IPS-20b (cell line): ENCODE measurements around the gene TENM3.

Source experiments
- H3K27ac ChIP-seq: one replicate; pipeline ENCODE4 v1.5.1; 2013; ENCODE audit warnings: low read length
- H3K27me3 ChIP-seq: 2 replicates; pipeline ENCODE4 v1.6.1; 2013; ENCODE audit warnings: mild to moderate bottlenecking, low read length, inconsistent platforms; ENCODE audit not compliant: insufficient read depth
- H3K36me3 ChIP-seq: 2 replicates; pipeline ENCODE4 v1.6.1; 2013; ENCODE audit warnings: low read depth, mild to moderate bottlenecking, inconsistent platforms, low read length, moderate library complexity; ENCODE audit not compliant: insufficient read depth
- H3K4me1 ChIP-seq: 2 replicates; pipeline ENCODE4 v1.6.1; 2013; ENCODE audit warnings: mild to moderate bottlenecking, control low read depth, inconsistent platforms, low read length, moderate library complexity; ENCODE audit not compliant: insufficient read depth
- H3K4me3 ChIP-seq: 2 replicates; pipeline ENCODE4 v1.5.1; 2013; ENCODE audit warnings: mild to moderate bottlenecking, low read length, inconsistent platforms
- H3K9ac ChIP-seq: 2 replicates; pipeline ENCODE4 v1.6.1; 2013; ENCODE audit warnings: low read depth, mild to moderate bottlenecking, inconsistent platforms, low read length, moderate library complexity
- H3K9me3 ChIP-seq: 2 replicates; pipeline ENCODE4 v1.6.1; 2013; ENCODE audit warnings: mild to moderate bottlenecking, low read depth, low read length, inconsistent platforms; ENCODE audit not compliant: insufficient read depth

The TENM3 gene

GRCh38 chr4:182532441-182532840 lies 289.2 kb downstream of the TENM3 start:
- H3K9ac ChIP-seq, result no peak overlapping the region
- no peak overlapping the region for H3K27ac ChIP-seq
- no peaks in the 10 kb centered on the region for H3K9me3 ChIP-seq
- H3K27me3 ChIP-seq, result no peaks in the 10 kb centered on the region
- no peaks in the 10 kb centered on the region for H3K36me3 ChIP-seq
- peaks cover 30% of the 10 kb centered on the region for H3K4me1 ChIP-seq
- no peak overlapping the region for H3K4me3 ChIP-seq

GRCh38 chr4:182533964-182534363 lies 290.8 kb downstream of the TENM3 start:
- Histone ChIP-seq H3K4me1 (peaks cover 44% of the 10 kb centered on the region), H3K36me3 (no peaks in the 10 kb centered on the region), H3K9me3 (no peaks in the 10 kb centered on the region), H3K27me3 (no peaks in the 10 kb centered on the region), H3K4me3 (no peak overlapping the region), H3K27ac (no peak overlapping the region), H3K9ac (no peak overlapping the region)

GRCh38 chr4:182536221-182536811 lies 293.1 kb downstream of the TENM3 start:
- peaks cover 30% of the 10 kb centered on the region for H3K4me1 ChIP-seq
- H3K9ac ChIP-seq, result peak overlapping the region; percentile 25; the same call in 1 of the 2 replicates
- H3K4me3 ChIP-seq, result peak overlapping the region; percentile 23; the same call in 1 of the 2 replicates
- H3K27me3 ChIP-seq, result no peaks in the 10 kb centered on the region
- H3K27ac ChIP-seq, result peak overlapping the region; percentile 44
- no peaks in the 10 kb centered on the region for H3K9me3 ChIP-seq
- H3K36me3 ChIP-seq, result no peaks in the 10 kb centered on the region

- Histone ChIP-seq H3K36me3 (no peaks in the 10 kb centered on the region), H3K9ac (peak overlapping the region; percentile 9; the same call in 1 of the 2 replicates), H3K27ac (peak overlapping the region; percentile 34), H3K27me3 (no peaks in the 10 kb centered on the region), H3K9me3 (no peaks in the 10 kb centered on the region), H3K4me3 (peak overlapping the region; percentile 23; the same call in 1 of the 2 replicates), H3K4me1 (peaks cover 30% of the 10 kb centered on the region)
Measured at GRCh38 chr4:182537031-182537795, 294.0 kb downstream of the TENM3 start.

GRCh38 chr4:182538031-182538430 lies 294.8 kb downstream of the TENM3 start:
- H3K4me3 ChIP-seq, result no peak overlapping the region
- no peak overlapping the region for H3K9ac ChIP-seq
- H3K27me3 ChIP-seq, result no peaks in the 10 kb centered on the region
- H3K4me1 ChIP-seq, result peaks cover 30% of the 10 kb centered on the region
- no peaks in the 10 kb centered on the region for H3K9me3 ChIP-seq
- H3K27ac ChIP-seq, result no peak overlapping the region
- no peaks in the 10 kb centered on the region for H3K36me3 ChIP-seq

- Histone ChIP-seq H3K4me3 (no peak overlapping the region), H3K9ac (no peak overlapping the region), H3K9me3 (no peaks in the 10 kb centered on the region), H3K27ac (no peak overlapping the region), H3K4me1 (peaks cover 26% of the 10 kb centered on the region), H3K36me3 (no peaks in the 10 kb centered on the region), H3K27me3 (no peaks in the 10 kb centered on the region)
Measured at GRCh38 chr4:182540496-182540895, 297.3 kb downstream of the TENM3 start.

GRCh38 chr4:182547435-182547834 lies 304.2 kb downstream of the TENM3 start:
- H3K9ac ChIP-seq, result no peak overlapping the region
- peaks cover 25% of the 10 kb centered on the region for H3K4me1 ChIP-seq
- H3K9me3 ChIP-seq, result no peaks in the 10 kb centered on the region
- no peak overlapping the region for H3K4me3 ChIP-seq
- no peaks in the 10 kb centered on the region for H3K36me3 ChIP-seq
- no peak overlapping the region for H3K27ac ChIP-seq
- H3K27me3 ChIP-seq, result no peaks in the 10 kb centered on the region

GRCh38 chr4:182548156-182548555 lies 305.0 kb downstream of the TENM3 start:
- no peaks in the 10 kb centered on the region for H3K36me3 ChIP-seq
- no peak overlapping the region for H3K4me3 ChIP-seq
- H3K9me3 ChIP-seq, result no peaks in the 10 kb centered on the region
- peaks cover 25% of the 10 kb centered on the region for H3K4me1 ChIP-seq
- H3K9ac ChIP-seq, result no peak overlapping the region
- H3K27me3 ChIP-seq, result no peaks in the 10 kb centered on the region
- no peak overlapping the region for H3K27ac ChIP-seq

- Histone ChIP-seq H3K27me3 (no peaks in the 10 kb centered on the region), H3K9me3 (no peaks in the 10 kb centered on the region), H3K27ac (no peak overlapping the region), H3K36me3 (no peaks in the 10 kb centered on the region), H3K9ac (peak overlapping the region; percentile 18; the same call in 1 of the 2 replicates), H3K4me1 (peaks cover 33% of the 10 kb centered on the region), H3K4me3 (no peak overlapping the region)
Measured at GRCh38 chr4:182549356-182549755, 306.2 kb downstream of the TENM3 start.

GRCh38 chr4:182552948-182553347 lies 309.7 kb downstream of the TENM3 start:
- H3K27me3 ChIP-seq, result no peaks in the 10 kb centered on the region
- H3K4me3 ChIP-seq, result no peak overlapping the region
- H3K4me1 ChIP-seq, result peaks cover 64% of the 10 kb centered on the region
- no peaks in the 10 kb centered on the region for H3K9me3 ChIP-seq
- no peaks in the 10 kb centered on the region for H3K36me3 ChIP-seq
- H3K27ac ChIP-seq, result no peak overlapping the region
- no peak overlapping the region for H3K9ac ChIP-seq

- H3K27ac ChIP-seq, result peak overlapping the region; percentile 59
- peaks cover 66% of the 10 kb centered on the region for H3K4me1 ChIP-seq
Measured at GRCh38 chr4:182553653-182554052, 310.5 kb downstream of the TENM3 start.

GRCh38 chr4:182554736-182555135 lies 311.5 kb downstream of the TENM3 start:
- Histone ChIP-seq H3K4me3 (no peak overlapping the region), H3K4me1 (peaks cover 62% of the 10 kb centered on the region), H3K9me3 (no peaks in the 10 kb centered on the region), H3K27ac (peak overlapping the region; percentile 59), H3K9ac (peak overlapping the region; percentile 25; the same call in 1 of the 2 replicates), H3K36me3 (no peaks in the 10 kb centered on the region), H3K27me3 (no peaks in the 10 kb centered on the region)

More at GRCh38 chr4:182553653-182554052, 310.5 kb downstream of the TENM3 start:
- no peaks in the 10 kb centered on the region for H3K9me3 ChIP-seq
- H3K9ac ChIP-seq, result no peak overlapping the region
- H3K36me3 ChIP-seq, result no peaks in the 10 kb centered on the region
- H3K4me3 ChIP-seq, result no peak overlapping the region
- H3K27me3 ChIP-seq, result no peaks in the 10 kb centered on the region
